ENCODE results near the gene TMEM61.
A peak's percentile ranks its signal among the peaks of the same experiment; 100 is the strongest.
"Not testable (repeated sequence)": the region's sequence is repeated elsewhere in the genome, so short reads cannot be mapped to it uniquely, and the experiment has no call there.

TMEM61 gene

DNA sequence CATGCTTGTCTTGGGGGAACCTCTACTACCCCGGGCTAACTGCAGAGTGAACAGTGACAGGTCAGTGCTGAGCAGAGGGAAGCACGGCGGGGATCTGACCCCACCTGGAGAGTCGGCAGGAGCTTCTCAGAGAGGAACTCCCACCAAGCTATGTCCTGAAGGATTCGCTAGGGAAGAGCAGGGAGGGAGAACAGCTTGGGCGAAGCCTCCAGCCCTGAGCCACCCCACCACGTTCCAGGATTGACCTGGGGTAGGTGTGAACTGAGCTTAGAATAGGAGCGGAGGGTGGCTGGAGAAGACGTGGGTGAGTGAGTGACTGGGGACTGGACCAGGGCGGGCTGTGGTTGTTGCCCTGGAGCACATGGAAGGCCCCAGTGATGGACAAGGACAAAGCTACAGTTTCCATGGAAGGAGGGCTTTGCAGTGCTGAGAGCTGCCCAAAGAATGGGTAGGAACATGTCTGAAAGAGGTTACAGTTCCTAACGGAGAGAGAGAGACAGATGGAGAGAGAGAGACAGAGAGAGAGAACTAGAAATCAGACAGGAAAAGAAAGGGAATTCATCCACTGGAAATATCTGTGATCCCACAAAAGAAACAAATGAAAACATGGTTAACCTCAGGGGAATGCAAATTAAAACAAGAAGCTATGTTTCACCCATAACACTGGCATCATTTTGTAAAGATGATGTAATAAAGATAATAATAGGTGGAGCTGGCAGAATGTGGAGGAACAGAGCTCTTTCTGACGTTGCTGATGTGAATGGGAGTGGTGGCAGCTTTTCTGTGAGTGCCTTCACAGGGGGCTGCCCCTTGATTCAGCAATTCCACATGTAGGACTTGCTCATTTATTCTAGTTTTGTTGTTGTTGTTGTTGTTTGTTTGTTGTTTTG is 35.5 kb downstream of the TMEM61 start:
- peak; percentile 42 for DNase-seq (ENCODE audit: low read depth)
- TF ChIP-seq, protein P1, sequence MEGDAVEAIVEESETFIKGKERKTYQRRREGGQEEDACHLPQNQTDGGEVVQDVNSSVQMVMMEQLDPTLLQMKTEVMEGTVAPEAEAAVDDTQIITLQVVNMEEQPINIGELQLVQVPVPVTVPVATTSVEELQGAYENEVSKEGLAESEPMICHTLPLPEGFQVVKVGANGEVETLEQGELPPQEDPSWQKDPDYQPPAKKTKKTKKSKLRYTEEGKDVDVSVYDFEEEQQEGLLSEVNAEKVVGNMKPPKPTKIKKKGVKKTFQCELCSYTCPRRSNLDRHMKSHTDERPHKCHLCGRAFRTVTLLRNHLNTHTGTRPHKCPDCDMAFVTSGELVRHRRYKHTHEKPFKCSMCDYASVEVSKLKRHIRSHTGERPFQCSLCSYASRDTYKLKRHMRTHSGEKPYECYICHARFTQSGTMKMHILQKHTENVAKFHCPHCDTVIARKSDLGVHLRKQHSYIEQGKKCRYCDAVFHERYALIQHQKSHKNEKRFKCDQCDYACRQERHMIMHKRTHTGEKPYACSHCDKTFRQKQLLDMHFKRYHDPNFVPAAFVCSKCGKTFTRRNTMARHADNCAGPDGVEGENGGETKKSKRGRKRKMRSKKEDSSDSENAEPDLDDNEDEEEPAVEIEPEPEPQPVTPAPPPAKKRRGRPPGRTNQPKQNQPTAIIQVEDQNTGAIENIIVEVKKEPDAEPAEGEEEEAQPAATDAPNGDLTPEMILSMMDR (conservative IDR thresholded peaks at IDR 0.05; ENCODE audit: control insufficient read depth, insufficient read depth, low read depth, low read length), result no peak
- no peak overlapping the region for H3K4me3 ChIP-seq (ENCODE audit: control insufficient read depth, low read depth, low read length)

DNA sequence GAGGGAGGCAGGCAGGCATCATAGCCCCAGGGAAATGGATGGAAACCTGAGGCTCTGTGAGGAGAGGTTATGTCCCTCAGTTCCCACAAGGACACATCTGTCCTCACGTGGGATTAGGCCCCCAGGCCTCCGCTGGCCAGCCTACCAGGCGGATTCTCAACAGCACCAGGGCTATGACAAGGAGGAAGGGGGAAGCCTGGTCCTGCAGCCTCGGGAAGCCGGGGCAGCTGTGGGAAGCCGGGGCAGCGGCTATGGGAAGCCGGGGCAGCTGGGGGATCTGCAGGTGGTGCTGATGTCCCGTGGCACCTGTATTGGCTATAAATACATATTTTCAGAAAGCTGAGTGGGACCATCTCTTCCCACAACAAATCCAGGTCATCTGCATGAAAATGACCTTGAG is 38.0 kb downstream of the TMEM61 start:
- TF ChIP-seq, protein P1 (conservative IDR thresholded peaks at IDR 0.05; ENCODE audit: control insufficient read depth, insufficient read depth, low read depth, low read length), result no peak
- DNase-seq (ENCODE audit: low read depth), result no peak
- H3K4me3 ChIP-seq (ENCODE audit: control insufficient read depth, low read depth, low read length), result no peak overlapping the region

DNA sequence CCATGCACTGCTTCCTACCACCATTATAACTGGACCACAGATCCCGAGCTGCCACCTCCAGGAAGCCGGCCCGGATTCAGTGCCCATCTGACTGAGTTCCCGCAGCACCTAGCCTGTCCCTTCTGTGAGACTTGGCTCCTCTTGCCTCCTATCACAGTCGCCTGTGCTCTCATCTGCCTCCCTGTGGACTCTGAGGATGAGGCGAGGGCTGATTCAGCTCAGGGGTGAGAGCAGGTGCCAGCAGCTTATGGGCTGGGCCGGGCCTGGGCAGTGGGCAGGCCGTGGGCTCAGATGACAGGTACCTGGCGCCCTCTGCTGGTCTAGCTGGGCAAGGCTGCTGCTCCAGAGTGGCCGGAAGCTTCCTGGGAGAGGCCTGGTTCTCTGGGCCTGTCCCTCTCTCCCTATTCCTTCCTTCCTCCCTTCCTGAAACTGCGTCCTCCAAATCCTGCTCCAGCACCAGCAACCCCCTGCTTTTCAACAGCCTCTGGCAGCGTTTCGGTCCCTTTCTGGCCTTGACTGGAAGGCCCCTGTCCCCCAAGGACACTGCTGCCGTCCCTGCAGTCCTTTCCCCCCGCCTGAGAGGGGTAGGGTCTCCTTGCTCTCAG is 41.6 kb downstream of the TMEM61 start:
- TF ChIP-seq, protein P1 (conservative IDR thresholded peaks at IDR 0.05; ENCODE audit: control insufficient read depth, insufficient read depth, low read depth, low read length), result peak; percentile 88
- peak; percentile 86 for DNase-seq (ENCODE audit: low read depth)
- H3K4me3 ChIP-seq (ENCODE audit: control insufficient read depth, low read depth, low read length), result no peak overlapping the region

DNA sequence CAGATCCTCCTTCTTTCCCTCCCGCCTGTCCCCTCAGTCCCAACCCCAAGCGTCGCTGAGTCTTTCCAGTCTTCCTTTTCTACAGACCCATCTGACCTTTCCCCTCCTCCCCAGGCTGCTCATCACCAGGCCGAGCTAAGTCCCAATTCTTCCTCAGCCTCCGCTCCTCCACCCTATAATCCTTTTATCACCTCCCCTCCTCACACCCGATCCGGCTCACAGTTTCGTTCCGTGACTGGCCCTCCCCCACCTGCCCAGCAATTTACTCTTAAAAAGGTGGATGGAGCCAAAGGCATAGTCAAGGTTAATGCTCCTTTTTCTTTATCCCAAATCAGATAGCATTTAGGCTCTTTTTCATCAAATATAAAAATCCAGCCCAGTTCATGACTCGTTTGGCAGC is 43.7 kb downstream of the TMEM61 start:
- not testable (repeated sequence) for DNase-seq (ENCODE audit: low read depth); H3K4me3 ChIP-seq (ENCODE audit: control insufficient read depth, low read depth, low read length)

DNA sequence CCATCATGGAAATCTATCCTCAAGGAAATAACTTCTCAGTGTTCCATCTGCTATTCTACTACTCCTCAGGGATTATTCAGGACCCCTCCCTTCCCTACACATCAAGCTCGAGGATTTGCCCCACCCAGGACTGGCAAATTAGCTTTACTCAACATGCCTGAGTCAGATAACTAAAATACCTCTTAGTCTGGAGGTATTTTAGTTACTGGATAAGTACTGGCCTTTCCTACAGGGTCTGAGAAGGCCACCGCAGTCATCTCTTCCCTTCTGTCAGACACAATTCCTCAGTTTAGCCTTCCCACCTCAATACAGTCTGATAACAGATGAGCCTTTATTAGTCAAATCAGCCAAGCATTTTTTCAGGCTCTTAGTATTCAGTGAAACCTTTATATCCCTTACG is 46.3 kb downstream of the TMEM61 start:
- not testable (repeated sequence) for DNase-seq (ENCODE audit: low read depth)

DNA sequence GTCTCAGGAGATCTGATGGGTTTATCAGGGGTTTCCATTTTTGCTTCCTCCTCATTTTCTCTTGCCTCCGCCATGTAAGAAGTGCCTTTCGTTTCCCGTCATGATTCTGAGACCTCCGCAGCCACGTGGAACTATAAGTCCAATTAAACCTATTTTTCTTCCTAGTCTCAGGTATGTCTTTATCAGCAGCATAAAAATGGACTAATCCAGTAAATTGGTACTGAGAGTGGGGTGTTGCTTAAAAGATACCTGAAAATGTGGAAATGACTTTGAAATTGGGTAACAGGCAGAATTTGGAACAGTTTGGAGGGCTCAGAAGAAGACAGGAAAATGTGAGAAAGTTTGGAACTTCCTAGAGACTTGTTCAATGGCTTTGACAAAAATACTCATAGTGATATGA is 50.7 kb downstream of the TMEM61 start:
- H3K4me3 ChIP-seq (ENCODE audit: control insufficient read depth, low read depth, low read length); DNase-seq (ENCODE audit: low read depth): not testable (repeated sequence)

More for the DNA sequence above, 46.3 kb downstream of the TMEM61 start:
- not testable (repeated sequence) for H3K4me3 ChIP-seq (ENCODE audit: control insufficient read depth, low read depth, low read length)

DNA sequence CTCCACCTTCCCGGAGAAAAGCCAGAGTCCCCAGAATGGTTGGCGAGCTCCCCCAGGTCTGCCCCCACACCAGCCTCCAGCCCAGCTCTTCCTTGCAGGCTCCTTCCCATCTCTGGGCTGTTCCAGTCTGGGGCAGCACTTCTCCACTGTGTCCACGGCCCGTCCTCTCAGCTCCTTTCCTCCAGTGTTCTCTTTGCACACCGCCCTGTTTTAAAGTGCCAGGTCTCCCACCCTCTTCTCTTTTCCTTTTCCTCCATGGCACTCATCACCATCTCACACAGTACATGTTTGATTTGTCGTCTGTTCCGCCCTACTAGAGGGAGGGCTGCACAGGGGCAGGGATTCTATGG is 52.8 kb downstream of the TMEM61 start:
- no peak for DNase-seq (ENCODE audit: low read depth)
- TF ChIP-seq, protein P1 (conservative IDR thresholded peaks at IDR 0.05; ENCODE audit: control insufficient read depth, insufficient read depth, low read depth, low read length), result no peak

DNA sequence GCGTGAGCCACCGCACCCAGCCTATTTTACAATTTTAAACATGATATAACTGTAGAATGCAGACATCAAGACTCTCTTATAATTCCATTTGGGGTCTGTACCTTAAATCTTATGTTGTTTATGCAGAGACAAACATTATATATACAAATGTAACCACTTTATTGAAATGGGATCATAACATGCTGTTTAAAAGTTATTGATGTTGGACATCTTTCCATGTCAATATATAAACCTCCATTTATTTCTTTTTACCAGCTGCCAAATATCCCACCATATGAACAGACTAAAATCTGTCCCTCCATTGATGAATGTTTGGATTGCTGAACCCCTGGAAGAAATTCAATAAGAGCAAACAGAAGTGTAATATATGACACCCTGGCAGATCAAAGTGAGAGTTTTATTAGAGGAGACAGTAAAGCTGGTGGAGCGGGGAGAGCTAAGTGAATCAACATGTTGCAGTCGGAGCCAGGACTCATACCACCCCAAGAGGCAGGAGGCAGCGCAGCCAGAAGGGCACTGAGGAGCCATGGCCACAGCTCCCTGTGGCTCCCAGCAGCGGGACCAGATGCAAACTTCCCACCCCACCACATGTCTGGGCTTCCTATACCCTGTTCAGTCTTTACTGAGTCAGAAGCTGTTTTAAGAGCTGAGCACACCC is 54.2 kb downstream of the TMEM61 start:
- no peak overlapping the region for H3K4me3 ChIP-seq (ENCODE audit: control insufficient read depth, low read depth, low read length)
- no peak for DNase-seq (ENCODE audit: low read depth)
- TF ChIP-seq, protein P1 (conservative IDR thresholded peaks at IDR 0.05; ENCODE audit: control insufficient read depth, insufficient read depth, low read depth, low read length), result no peak

More for the DNA sequence above, 52.8 kb downstream of the TMEM61 start:
- no peak overlapping the region for H3K4me3 ChIP-seq (ENCODE audit: control insufficient read depth, low read depth, low read length)

Measured in fibroblast of mammary gland (primary cell).